Astrocyte of the cerebellum (primary cell): ENCODE measurements around the gene CAPS.

Experiments
- DNase-seq: peaks from one replicate; pipeline ENCODE4 v3.0.0-alpha.2; 2011; ENCODE audit warnings: low read depth
- H3K4me3 ChIP-seq: 2 replicates; pipeline ENCODE4 v1.5.1; 2011; ENCODE audit warnings: mild to moderate bottlenecking, low read depth, low read length, moderate library complexity
- CTCF ChIP-seq: IDR thresholded peaks from 2 replicates; pipeline ENCODE4 v1.5.1; 2012; ENCODE audit warnings: low read length, low read depth, moderate library complexity, mild to moderate bottlenecking; ENCODE audit errors: missing control alignments
- in situ Hi-C: cut with HindIII; loops from 2 replicates; pipeline ENCODE4 v1.10.0; 2017; ENCODE audit warnings: low sequenced_read_pairs

The CAPS gene

GRCh38 chr19:5943045-5943444, 29.0 kb downstream of the CAPS start:
- DNase-seq: no peak
- in situ Hi-C loops: no loop called here
- H3K4me3 ChIP-seq: no peak overlapping the region
- no peak for TF ChIP-seq CTCF

DNA sequence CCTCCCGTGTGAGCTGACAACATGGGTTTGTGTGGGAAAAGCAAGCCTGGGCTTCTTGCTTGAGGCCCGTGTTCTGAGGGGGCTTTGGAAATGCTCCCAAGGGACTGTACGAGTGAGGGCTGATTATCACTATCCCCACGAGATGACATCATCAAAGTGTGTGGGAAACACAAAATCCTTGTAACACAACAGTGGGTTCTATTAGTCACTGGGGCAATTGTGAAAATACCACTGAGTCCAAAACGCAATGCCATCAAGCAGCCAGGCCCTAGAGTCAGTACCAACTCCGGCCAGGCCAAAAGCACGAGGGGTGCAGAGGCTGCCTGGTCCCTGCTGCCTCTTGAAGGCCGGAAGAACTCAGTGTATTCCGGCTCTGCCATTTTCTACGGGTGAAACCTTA, 29.6 kb downstream of the CAPS start:
- no peak overlapping the region for H3K4me3 ChIP-seq
- TF ChIP-seq CTCF: no peak
- no peak for DNase-seq
- in situ Hi-C loops: no loop called here

GRCh38 chr19:5947435-5947834, 33.4 kb downstream of the CAPS start:
- no peak overlapping the region for H3K4me3 ChIP-seq
- no peak for TF ChIP-seq CTCF
- no peak for DNase-seq
- in situ Hi-C loops: no loop called here

DNA sequence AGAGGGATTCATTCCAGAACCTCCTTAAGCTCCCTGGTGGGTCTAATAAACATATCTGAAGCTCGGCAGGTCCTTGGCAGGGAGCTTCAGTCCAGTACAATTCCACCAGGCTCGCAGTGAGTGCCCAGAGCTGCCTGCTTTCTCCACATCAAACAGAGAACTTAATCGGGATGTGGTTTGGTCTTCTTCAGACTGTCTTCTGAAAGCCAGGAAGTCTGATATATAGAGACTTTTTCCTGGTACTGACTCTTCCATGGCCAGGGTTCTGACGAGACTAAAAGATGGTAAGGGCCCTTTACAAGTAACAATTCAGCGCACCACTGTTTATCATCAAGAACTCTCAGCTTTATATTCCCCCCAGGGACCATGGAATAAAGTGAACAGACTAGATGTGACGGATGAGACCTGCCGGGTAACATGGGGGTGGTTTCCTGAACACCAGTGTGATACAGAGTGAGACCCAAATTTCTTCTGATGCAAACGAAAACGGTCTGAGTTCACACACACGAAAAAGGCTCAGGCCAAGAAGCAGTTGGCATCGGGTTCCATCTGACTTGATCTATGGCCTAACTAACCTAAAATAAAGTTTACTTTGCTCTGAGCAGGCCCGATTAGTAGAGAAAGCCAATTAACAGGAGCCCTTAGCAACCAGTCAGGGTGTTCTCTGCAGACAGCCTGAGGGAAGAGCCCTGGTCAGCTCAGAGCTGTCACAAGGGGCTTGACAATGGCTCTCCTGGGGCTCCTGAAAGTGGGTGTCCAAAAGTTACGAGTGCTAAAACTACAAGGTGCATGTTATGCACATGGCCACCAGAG, 34.9 kb downstream of the CAPS start:
- DNase-seq: no peak
- in situ Hi-C loops: no loop called here
- H3K4me3 ChIP-seq: no peak overlapping the region
- no peak for TF ChIP-seq CTCF

- no peak overlapping the region for H3K4me3 ChIP-seq
- in situ Hi-C loops: no loop called here
- no peak for TF ChIP-seq CTCF
- no peak for DNase-seq
Measured at GRCh38 chr19:5949792-5950305, 35.8 kb downstream of the CAPS start.

DNA sequence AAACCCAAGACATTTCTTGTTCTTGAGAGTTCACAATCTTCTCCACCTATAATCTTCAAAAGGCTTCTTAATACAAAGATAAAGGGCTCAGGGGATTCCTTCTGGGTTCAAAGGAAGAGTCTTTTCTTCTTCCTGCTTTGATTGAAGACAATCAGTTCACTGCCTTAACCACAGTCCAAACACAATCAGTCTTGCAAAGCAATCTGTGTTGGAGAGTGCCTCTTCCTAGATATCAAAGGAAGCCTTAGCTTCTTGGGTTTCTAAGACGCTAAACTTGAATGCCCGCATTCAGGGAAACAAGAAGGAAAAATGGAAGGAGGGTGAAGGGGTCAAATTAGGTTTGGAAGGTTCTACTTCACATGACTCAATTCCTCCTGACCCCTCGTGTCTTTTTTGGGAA, 36.7 kb downstream of the CAPS start:
- DNase-seq: no peak
- in situ Hi-C loops: no loop called here
- no peak for TF ChIP-seq CTCF
- H3K4me3 ChIP-seq: no peak overlapping the region
